Measurements from ENCODE around the gene TPCN2. TPM values are rescaled to one million over a fixed set of nuclear protein-coding genes. Genes with fewer than 3 reads are reported as not detected.

TPCN2 gene
- total and polyA plus RNA-seq, 9 of the 15 experiments (the other 6 are each of a cell fraction or from before 2014, with no cell fraction given), result 0.66 to 10.2 (median 4.6) TPM

DNA sequence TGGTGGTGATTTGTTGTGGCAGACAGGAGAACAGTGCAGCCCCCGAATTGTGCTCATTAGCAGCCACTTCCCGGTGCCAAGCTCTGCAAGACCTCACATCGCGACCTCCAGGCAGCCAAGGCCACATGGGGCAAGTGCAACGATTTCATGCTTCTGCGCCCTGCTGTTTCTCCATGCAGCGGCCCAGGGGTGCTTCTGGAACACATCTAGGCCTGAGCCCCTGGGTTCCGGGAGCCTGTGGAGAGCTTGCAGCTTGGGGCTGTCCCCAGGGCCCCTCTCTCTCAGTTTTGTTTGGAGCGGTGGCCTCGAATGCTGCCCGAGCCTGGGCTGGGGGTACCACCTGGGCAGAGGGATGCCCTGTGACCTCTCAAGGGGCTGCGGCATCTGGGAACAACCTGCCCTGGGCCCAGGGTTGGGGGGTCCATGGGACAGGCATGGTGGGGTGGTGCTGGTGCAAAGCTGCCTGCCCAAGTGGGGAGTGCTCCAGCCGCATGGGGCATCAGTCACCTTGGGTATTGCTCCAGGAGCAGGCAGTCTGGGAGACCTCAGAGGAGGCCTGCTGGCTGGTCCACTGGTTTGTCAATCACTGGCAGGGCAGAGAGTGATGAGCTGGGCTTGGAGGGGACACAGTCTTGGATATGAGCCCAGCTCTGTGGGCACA lies 51.9 kb downstream of the TPCN2 start:
- intact Hi-C loops (cut with micrococcal nuclease) (loop anchor here (2.0 to 5.0 kb wide), 2 partner anchors 542 to 572 kb away; no protein-coding TSS in a partner anchor), in situ Hi-C loops (cut with MboI) (no loop called here)
- Histone ChIP-seq H3K36me3 (ENCODE audit: control insufficient read depth, insufficient read depth, low read length) (no peaks in the 10 kb centered on the region), H3K9me1 (ENCODE audit: control insufficient read depth, insufficient read depth, low read length) (no peaks in the 10 kb centered on the region), H3K9me3 (replicated peaks; ENCODE audit: control insufficient read depth, insufficient read depth, low read depth, low read length) (no peaks in the 10 kb centered on the region), H3K4me3 (no peak overlapping the region), H3K9ac (ENCODE audit: insufficient read depth in 1 of 2, low read depth in 2 of 2, low read length in 2 of 2) (no peak overlapping the region), H3K27me3 (ENCODE audit: control insufficient read depth in 2 of 2, insufficient read depth in 2 of 2, low read length in 2 of 2) (peaks cover 12 to 85% of the 10 kb centered on the region in 2 experiments; a peak in 4 of 5 replicates), H4K20me1 (replicated peaks; ENCODE audit: control insufficient read depth, insufficient read depth, low read length) (peaks cover 11% of the 10 kb centered on the region), H3K79me2 (ENCODE audit: control insufficient read depth, insufficient read depth, low read length) (no peaks in the 10 kb centered on the region), H3K27ac (ENCODE audit: extremely low read depth, low read depth, low read length) (no peak overlapping the region), H3K4me2 (ENCODE audit: insufficient read depth, low read length) (no peak overlapping the region), H3K4me1 (replicated peaks in 1 of 2; ENCODE audit: control insufficient read depth in 2 of 2, insufficient read depth in 2 of 2, low read length in 2 of 2) (peaks cover 0 to 11% of the 10 kb centered on the region in 2 experiments; a peak in 2 of 5 replicates), H2AFZ (ENCODE audit: low read depth, low read length) (no peak overlapping the region)
- no peak for ATAC-seq
- POLR2A ChIA-PET, result interaction anchor here (0.5 to 1.1 kb wide), 3 partner anchors 132 to 416 kb away, joined by 3 to 4 read pairs (median 4); no protein-coding TSS in a partner anchor
- FAIRE-seq, result no peak
- CTCF ChIA-PET (ENCODE audit: low intra/inter-chr PET ratio), result interaction anchor here (0.8 to 3.8 kb wide), 3 partner anchors 192 to 569 kb away, joined by 3 to 43 read pairs (median 15); no protein-coding TSS in a partner anchor
- TF ChIP-seq EZH2 (IDR thresholded peaks at IDR 0.05; ENCODE audit: borderline replicate concordance, low read depth, low read length), result no peak
- TF ChIP-seq, protein P1, sequence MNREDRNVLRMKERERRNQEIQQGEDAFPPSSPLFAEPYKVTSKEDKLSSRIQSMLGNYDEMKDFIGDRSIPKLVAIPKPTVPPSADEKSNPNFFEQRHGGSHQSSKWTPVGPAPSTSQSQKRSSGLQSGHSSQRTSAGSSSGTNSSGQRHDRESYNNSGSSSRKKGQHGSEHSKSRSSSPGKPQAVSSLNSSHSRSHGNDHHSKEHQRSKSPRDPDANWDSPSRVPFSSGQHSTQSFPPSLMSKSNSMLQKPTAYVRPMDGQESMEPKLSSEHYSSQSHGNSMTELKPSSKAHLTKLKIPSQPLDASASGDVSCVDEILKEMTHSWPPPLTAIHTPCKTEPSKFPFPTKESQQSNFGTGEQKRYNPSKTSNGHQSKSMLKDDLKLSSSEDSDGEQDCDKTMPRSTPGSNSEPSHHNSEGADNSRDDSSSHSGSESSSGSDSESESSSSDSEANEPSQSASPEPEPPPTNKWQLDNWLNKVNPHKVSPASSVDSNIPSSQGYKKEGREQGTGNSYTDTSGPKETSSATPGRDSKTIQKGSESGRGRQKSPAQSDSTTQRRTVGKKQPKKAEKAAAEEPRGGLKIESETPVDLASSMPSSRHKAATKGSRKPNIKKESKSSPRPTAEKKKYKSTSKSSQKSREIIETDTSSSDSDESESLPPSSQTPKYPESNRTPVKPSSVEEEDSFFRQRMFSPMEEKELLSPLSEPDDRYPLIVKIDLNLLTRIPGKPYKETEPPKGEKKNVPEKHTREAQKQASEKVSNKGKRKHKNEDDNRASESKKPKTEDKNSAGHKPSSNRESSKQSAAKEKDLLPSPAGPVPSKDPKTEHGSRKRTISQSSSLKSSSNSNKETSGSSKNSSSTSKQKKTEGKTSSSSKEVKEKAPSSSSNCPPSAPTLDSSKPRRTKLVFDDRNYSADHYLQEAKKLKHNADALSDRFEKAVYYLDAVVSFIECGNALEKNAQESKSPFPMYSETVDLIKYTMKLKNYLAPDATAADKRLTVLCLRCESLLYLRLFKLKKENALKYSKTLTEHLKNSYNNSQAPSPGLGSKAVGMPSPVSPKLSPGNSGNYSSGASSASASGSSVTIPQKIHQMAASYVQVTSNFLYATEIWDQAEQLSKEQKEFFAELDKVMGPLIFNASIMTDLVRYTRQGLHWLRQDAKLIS (CRISPR knock-in tag; IDR thresholded peaks at IDR 0.05), result no peak
- no peak for DNase-seq (ENCODE audit: extremely low read depth in 1 of 4, low spot score in 3 of 4)
- WGBS (ENCODE audit: insufficient coverage, low coverage, missing lambda C conversion rate), result 13% methylated on average over 12 of the region's 13 CpGs
- no TSS peak for BruUV-seq (replicated peaks)

Data from K562 (cell line).